HepG2 (cell line): ENCODE results near the gene MAGI1. TPM values are rescaled to one million over a fixed set of nuclear protein-coding genes. Genes with fewer than 3 reads are reported as not detected.

ENCODE experiments used
- ARNT2 ChIP-seq: sonication (generic); formaldehyde crosslinking; IDR thresholded peaks from 2 replicates; pipeline ENCODE4 v1.8.0; 2022; ENCODE audit warnings: mild to moderate bottlenecking, low read depth, missing genetic modification reagents, moderate library complexity
- CTCF ChIP-seq: sonication (generic); formaldehyde crosslinking; IDR thresholded peaks from 2 replicates; pipeline ENCODE4 v1.5.0; 2020; ENCODE audit warnings: mild to moderate bottlenecking, missing genetic modification reagents, moderate library complexity
- ELK4 ChIP-seq: sonication (generic); formaldehyde crosslinking; IDR thresholded peaks from 2 replicates; pipeline ENCODE4 v1.9.0; 2021; ENCODE audit warnings: missing genetic modification reagents, borderline replicate concordance
- FOXC1 ChIP-seq: sonication (generic); formaldehyde crosslinking; IDR thresholded peaks from 2 replicates; pipeline ENCODE4 v1.8.0; 2022; ENCODE audit warnings: mild to moderate bottlenecking, missing genetic modification reagents, borderline replicate concordance
- HMGA1 ChIP-seq: sonication (generic); formaldehyde crosslinking; conservative IDR thresholded peaks from 2 replicates; pipeline ENCODE4 v1.4.0; 2020; ENCODE audit warnings: missing genetic modification reagents
- HMGXB4 ChIP-seq, 2 experiments: sonication (generic) in 1 of 2; formaldehyde crosslinking in 1 of 2; IDR thresholded peaks; 2 replicates each; pipeline versions ENCODE4 v1.4.0 to v1.6.1; 2018 to 2020; ENCODE audit warnings: missing genetic modification reagents in 2 of 2, borderline replicate concordance in 1 of 2, low read depth in 1 of 2, mild to moderate bottlenecking in 1 of 2, missing biosample characterization in 1 of 2
- MED13 ChIP-seq: sonication (generic); formaldehyde crosslinking; IDR thresholded peaks from 2 replicates; pipeline ENCODE4 v1.5.0; 2020; ENCODE audit warnings: missing genetic modification reagents
- MNT ChIP-seq: fragments of 450-650 bp; IDR thresholded peaks from 2 replicates; pipeline ENCODE4 v1.6.1; 2016
- PCBP2 ChIP-seq: fragments of 200-400 bp; formaldehyde crosslinking; optimal IDR thresholded peaks from 2 replicates; pipeline ENCODE3; 2018; ENCODE audit warnings: low read length, low read depth; ENCODE audit not compliant: poor library complexity, severe bottlenecking
- RBFOX2 ChIP-seq: fragments of 200-400 bp; formaldehyde crosslinking; IDR thresholded peaks from 2 replicates; pipeline ENCODE4 v1.6.1; 2017; ENCODE audit warnings: low read depth, mild to moderate bottlenecking, low read length
- TBL1XR1 ChIP-seq: fragments of 150-350 bp; IDR thresholded peaks from 2 replicates; pipeline ENCODE4 v1.6.1; 2014; ENCODE audit warnings: borderline replicate concordance, low read length; ENCODE audit not compliant: partially characterized antibody
- XRCC5 ChIP-seq: fragments of 200-400 bp; formaldehyde crosslinking; optimal IDR thresholded peaks from 2 replicates; pipeline ENCODE3; 2017; ENCODE audit warnings: mild to moderate bottlenecking, low read length
- ZBTB33 ChIP-seq: sonication (generic); formaldehyde crosslinking; IDR thresholded peaks from 2 replicates; pipeline ENCODE4 v1.4.0; 2020; ENCODE audit warnings: missing genetic modification reagents
- ZNF230 ChIP-seq: sonication (generic); formaldehyde crosslinking; IDR thresholded peaks from 2 replicates; pipeline ENCODE4 v1.4.0; 2020; ENCODE audit warnings: mild to moderate bottlenecking, missing genetic modification reagents
- ZNF432 ChIP-seq: sonication (generic); formaldehyde crosslinking; IDR thresholded peaks from 2 replicates; pipeline ENCODE4 v1.5.0; 2020; ENCODE audit warnings: missing genetic modification reagents, mild to moderate bottlenecking, borderline replicate concordance
- ZNF441 ChIP-seq: sonication (generic); formaldehyde crosslinking; IDR thresholded peaks from 2 replicates; pipeline ENCODE4 v1.7.0; 2021; ENCODE audit warnings: missing genetic modification reagents, borderline replicate concordance
- ZNF644 ChIP-seq: IDR thresholded peaks from 2 replicates; pipeline ENCODE4 v1.6.1; 2016; ENCODE audit warnings: low read depth
- ZNF768 ChIP-seq: sonication (generic); formaldehyde crosslinking; IDR thresholded peaks from 2 replicates; pipeline ENCODE4 v1.4.0; 2020; ENCODE audit warnings: missing genetic modification reagents
- ZNF800 ChIP-seq: sonication (generic); formaldehyde crosslinking; IDR thresholded peaks from 2 replicates; pipeline ENCODE4 v1.4.0; 2020; ENCODE audit warnings: missing genetic modification reagents
- polyA plus RNA-seq, 8 experiments: library from polyadenylated mRNA; depleted of rRNA in 3 of 8; stranded (reverse) in 7 of 8; unstranded in 1 of 8; fragments of >200 nt; fragmentation: Illumina TruSeq in 4 of 8; extraction: Trizol in 4 of 8; gene quantifications; 2 replicates each; pipeline versions ENCODE4 v1.2.1 to v1.2.3, GENCODE V29; 2011 to 2016; ENCODE audit warnings: low read depth in 4 of 8, missing spikeins in 1 of 8, mixed read lengths in 1 of 8; ENCODE audit not compliant: insufficient read depth in 1 of 8
- total RNA-seq, 5 experiments: library from RNA; depleted of rRNA; stranded (reverse); fragments of >200 nt; fragmentation: Illumina TruSeq; extraction: Trizol; gene quantifications; 2 replicates each; pipeline ENCODE4 v1.2.3, GENCODE V29; 2016; ENCODE audit warnings: low read depth in 1 of 5

MAGI1 gene
- total and polyA plus RNA-seq, 2 of the 13 experiments (the other 11 are each of a cell fraction or from before 2014, with no cell fraction given): 22.2 to 26.0 TPM

GRCh38 chr3:65342084-65342683 lies 696.5 kb downstream of the MAGI1 start (continued):
- no peak for TF ChIP-seq ELK4 (CRISPR knock-in tag)
- TF ChIP-seq ZNF441 (CRISPR knock-in tag): no peak
- no peak for TF ChIP-seq ARNT2
- TF ChIP-seq ZBTB33 (CRISPR knock-in tag): no peak
- peak; percentile 73 for TF ChIP-seq XRCC5
- TF ChIP-seq MNT: no peak
- no peak for TF ChIP-seq MED13 (CRISPR knock-in tag)
- no peak for TF ChIP-seq HMGA1 (CRISPR knock-in tag)
- no peak for TF ChIP-seq RBFOX2
- TF ChIP-seq ZNF644 (CRISPR knock-in tag): no peak
- peak; percentile 85 for TF ChIP-seq CTCF (CRISPR knock-in tag)
- no peak for TF ChIP-seq FOXC1 (CRISPR knock-in tag)
- TF ChIP-seq ZNF800 (CRISPR knock-in tag): no peak
- no peak for TF ChIP-seq PCBP2
- TF ChIP-seq ZNF768 (CRISPR knock-in tag): no peak
- TF ChIP-seq HMGXB4 (CRISPR knock-in tag; IDR thresholded peaks at IDR 0.05; ENCODE audit: borderline replicate concordance in 1 of 2, low read depth in 1 of 2): no peak
- TF ChIP-seq ZNF230 (CRISPR knock-in tag): no peak
- no peak for TF ChIP-seq TBL1XR1
- no peak for TF ChIP-seq ZNF432 (CRISPR knock-in tag)
